ENCODE measurements around the gene SH3BP2. TPM values are rescaled to one million over a fixed set of nuclear protein-coding genes. Genes with fewer than 3 reads are reported as not detected.

Gene SH3BP2
- total RNA-seq, 4 donors from 2014 or later, result 26.2 to 109 (median 66.0) TPM

DNA sequence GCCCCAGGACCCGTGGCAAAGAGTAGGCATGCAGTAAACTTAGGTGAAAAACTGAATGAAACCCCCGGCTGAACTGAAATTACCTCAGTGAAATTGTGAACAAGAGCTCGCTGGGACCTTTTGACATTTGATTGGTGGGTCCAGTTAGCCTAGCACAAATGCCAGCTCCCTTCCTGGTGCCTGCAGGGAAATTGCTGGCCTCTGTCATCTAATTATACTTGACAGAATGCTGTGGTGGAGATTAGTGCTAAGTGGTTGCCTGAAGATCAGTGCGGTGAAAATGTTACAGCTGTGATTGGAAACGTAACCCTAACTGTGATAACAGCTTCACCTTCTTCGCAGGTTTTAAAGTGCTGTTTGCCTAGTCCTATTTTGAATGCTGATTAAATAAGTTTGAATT, 93.7 kb downstream of the SH3BP2 start:
- DNase-seq (ENCODE audit: low spot score) (no peak), ATAC-seq (ENCODE audit: low FRiP score) (no peak)
- TF ChIP-seq, protein P1, sequence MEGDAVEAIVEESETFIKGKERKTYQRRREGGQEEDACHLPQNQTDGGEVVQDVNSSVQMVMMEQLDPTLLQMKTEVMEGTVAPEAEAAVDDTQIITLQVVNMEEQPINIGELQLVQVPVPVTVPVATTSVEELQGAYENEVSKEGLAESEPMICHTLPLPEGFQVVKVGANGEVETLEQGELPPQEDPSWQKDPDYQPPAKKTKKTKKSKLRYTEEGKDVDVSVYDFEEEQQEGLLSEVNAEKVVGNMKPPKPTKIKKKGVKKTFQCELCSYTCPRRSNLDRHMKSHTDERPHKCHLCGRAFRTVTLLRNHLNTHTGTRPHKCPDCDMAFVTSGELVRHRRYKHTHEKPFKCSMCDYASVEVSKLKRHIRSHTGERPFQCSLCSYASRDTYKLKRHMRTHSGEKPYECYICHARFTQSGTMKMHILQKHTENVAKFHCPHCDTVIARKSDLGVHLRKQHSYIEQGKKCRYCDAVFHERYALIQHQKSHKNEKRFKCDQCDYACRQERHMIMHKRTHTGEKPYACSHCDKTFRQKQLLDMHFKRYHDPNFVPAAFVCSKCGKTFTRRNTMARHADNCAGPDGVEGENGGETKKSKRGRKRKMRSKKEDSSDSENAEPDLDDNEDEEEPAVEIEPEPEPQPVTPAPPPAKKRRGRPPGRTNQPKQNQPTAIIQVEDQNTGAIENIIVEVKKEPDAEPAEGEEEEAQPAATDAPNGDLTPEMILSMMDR (IDR thresholded peaks at IDR 0.05), result no peak

DNA sequence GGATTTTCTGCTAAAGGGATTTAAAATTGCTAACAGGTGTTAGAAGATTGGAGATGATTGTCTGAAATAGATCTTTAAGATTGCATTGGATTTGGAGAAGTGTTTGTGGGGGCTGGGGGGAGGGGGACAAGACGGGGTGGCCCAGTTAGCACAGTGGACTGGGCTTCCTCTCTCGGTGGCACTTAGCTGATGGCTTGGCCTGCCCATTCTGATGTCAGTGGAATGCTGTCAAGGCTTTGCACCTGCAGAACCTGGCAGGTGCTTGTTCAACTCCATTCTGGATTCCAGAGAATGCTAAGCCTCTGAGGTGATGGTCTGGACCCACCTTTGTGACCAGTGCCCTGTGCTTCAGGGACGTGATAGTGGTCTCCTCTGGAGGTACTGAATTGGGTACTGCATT, 94.5 kb downstream of the SH3BP2 start:
- DNase-seq (ENCODE audit: low spot score), result no peak

DNA sequence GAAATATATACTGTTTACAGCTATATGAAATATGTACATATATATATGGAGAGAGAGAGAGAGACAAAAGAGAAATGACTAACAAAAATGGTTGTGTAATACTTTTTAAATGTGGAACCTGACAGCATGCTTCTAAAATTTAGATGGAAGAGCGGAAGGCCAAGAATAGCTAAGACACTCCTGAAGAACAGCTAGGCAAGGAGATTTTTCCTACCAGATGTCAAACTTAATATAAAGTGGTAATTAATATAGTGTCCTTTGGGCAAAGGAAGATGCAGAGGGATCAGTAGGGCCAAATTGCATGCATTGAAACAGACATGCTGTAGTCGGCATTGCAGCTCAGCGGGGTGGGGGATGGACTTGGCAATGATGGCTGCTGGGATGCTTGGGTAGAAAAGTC, 96.0 kb downstream of the SH3BP2 start:
- no peak for ATAC-seq (ENCODE audit: low FRiP score)
- TF ChIP-seq, protein P1 (IDR thresholded peaks at IDR 0.05), result no peak

More for the DNA sequence above, 94.5 kb downstream of the SH3BP2 start:
- TF ChIP-seq, protein P1 (IDR thresholded peaks at IDR 0.05), result no peak
- ATAC-seq (ENCODE audit: low FRiP score), result no peak

More for the DNA sequence above, 96.0 kb downstream of the SH3BP2 start:
- no peak for DNase-seq (ENCODE audit: low spot score)

Other genes starting within 250 kb of the SH3BP2 start
- 100 to 1,000 TPM in 1 of 4 donors, 10 to 100 TPM in 3; 50.1 to 108 (median 75.4) TPM for gene TNIP2, start 36.7 kb upstream of the SH3BP2 start, total RNA-seq
- 100 to 1,000 TPM; 155 to 269 (median 177) TPM for gene ADD1, start 50.8 kb downstream of the SH3BP2 start, total RNA-seq
- gene NOP14, start 170.3 kb downstream of the SH3BP2 start, total RNA-seq, result 10 to 100 TPM; 20.3 to 47.6 (median 24.8) TPM
- 1 to 10 TPM; 5.1 to 6.5 (median 6.1) TPM for gene GRK4, start 170.5 kb downstream of the SH3BP2 start, total RNA-seq

Data from omental fat pad (tissue), 4 donors.